Activated T-helper 1 cell treated with anti-CD3 and anti-CD28 coated beads, Interleukin-12 subunit alpha, Interleukin-12 subunit beta, Interleukin-2, Interleukin-4 antibody, amounts not matched to agents 30 ng/mL and 10 ng/mL and 1 ng/mL, durations not matched to agents 14 hours and 24 hours and 36 hours (primary cell): ENCODE results near the gene CDH23. TPM values are rescaled to one million over a fixed set of nuclear protein-coding genes. Genes with fewer than 3 reads are reported as not detected.

Source experiments
- DNase-seq: peaks from one replicate; pipeline ENCODE4 v3.0.0; 2021; ENCODE audit warnings: low spot score
- H3K27ac Mint-ChIP-seq: one replicate; pipeline ENCODE4 v1.8.0; 2021; ENCODE audit warnings: mild to moderate bottlenecking, mixed read lengths
- H3K27me3 Mint-ChIP-seq: one replicate; pipeline ENCODE4 v1.8.0; 2022; ENCODE audit warnings: mild to moderate bottlenecking, moderate library complexity, mixed read lengths; ENCODE audit not compliant: insufficient read depth
- H3K36me3 Mint-ChIP-seq: one replicate; pipeline ENCODE4 v1.8.0; 2021; ENCODE audit warnings: low read depth, mixed read lengths
- H3K4me1 Mint-ChIP-seq: one replicate; pipeline ENCODE4 v1.8.0; 2021; ENCODE audit warnings: low read depth, mixed read lengths
- H3K4me3 Mint-ChIP-seq: one replicate; pipeline ENCODE4 v1.8.0; 2021; ENCODE audit warnings: mild to moderate bottlenecking, moderate library complexity, mixed read lengths
- H3K9me3 Mint-ChIP-seq: one replicate; pipeline ENCODE4 v1.8.0; 2021; ENCODE audit warnings: mixed read lengths
- intact Hi-C: fragments of 100-400 bp; cut with micrococcal nuclease; formaldehyde crosslinking; loops from one replicate; pipeline ENCODE4 v1.15.1; 2024
- total RNA-seq: library from RNA; stranded (reverse); gene quantifications from 2 replicates; pipeline ENCODE4 v1.2.3, GENCODE V29; 2022

CDH23 gene
- total RNA-seq, 1 donor from 2014 or later: 0.57 TPM

GRCh38 chr10:71423901-71424300 is 27.2 kb downstream of the CDH23 start:
- peaks cover 3% of the 10 kb centered on the region for H3K27me3 Mint-ChIP-seq
- intact Hi-C loops: no loop called here
- H3K4me3 Mint-ChIP-seq: no peak overlapping the region
- H3K36me3 Mint-ChIP-seq: no peaks in the 10 kb centered on the region
- H3K27ac Mint-ChIP-seq: no peak overlapping the region
- H3K4me1 Mint-ChIP-seq: no peaks in the 10 kb centered on the region
- DNase-seq: no peak
- H3K9me3 Mint-ChIP-seq: no peaks in the 10 kb centered on the region

DNA sequence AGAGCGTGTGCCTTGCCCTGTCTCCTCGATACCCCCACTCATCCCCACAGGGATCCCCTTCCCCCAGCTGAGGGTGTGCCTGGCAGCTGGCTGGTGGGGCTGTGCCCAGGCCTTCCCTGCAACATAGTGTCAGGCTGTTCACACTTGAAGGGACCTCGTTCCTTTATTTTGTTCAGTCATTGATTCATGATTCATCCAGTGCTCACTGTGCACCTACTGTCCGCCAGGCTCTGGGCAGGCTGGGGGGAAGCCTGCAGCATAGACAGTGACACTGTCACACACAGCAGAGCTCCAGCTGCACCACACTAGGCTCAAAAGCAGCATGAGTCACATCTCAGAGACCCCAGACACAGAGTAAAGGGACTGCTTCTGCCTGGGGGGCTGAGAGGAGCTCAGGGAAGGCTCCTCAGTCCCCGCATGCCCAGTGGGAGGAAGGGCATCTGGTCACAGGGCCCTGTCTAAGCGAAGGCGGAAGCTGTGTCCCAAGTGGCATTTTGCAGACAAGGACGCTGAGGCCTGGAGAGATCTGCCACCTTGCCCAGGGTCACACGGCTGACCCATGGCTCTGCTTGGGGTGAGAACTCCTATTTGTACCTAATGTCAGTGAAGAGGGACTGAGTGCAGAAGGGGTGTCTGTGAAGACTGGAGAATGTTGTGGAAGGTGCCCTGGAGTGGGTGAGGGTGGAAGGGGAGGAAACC is 27.9 kb downstream of the CDH23 start:
- Mint-ChIP-seq H3K4me1 (no peaks in the 10 kb centered on the region), H3K4me3 (no peak overlapping the region), H3K27me3 (peaks cover 3% of the 10 kb centered on the region), H3K36me3 (no peaks in the 10 kb centered on the region), H3K9me3 (no peaks in the 10 kb centered on the region), H3K27ac (no peak overlapping the region)
- no peak for DNase-seq
- intact Hi-C loops: no loop called here

DNA sequence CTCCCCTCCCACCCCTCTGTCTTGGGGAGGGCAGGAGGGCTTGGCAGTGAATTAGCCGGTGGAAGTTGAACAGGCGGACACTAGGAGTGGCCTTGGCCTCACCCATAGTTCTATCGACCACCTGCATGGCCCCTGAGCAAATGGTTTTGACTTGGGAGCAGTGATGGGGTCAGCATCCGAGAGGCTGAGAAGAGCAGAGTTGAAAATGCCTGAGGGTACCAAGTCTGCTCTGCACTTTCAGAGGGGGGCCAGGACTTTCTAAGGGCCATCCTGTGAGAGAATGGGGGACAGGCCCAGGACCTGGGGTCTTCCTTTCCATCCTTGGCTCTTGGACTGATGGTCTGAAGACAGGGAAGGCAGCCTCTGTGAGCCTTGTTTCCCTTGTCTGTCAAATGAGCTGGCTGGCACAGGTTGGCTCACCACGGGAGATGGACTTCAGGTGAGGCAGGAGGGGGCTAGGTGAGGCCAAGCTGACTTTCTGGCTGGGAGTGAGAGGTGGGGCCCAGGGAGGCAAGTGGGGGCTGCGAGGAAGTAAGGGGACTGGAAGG is 29.4 kb downstream of the CDH23 start:
- intact Hi-C loops: no loop called here
- no peaks in the 10 kb centered on the region for H3K36me3 Mint-ChIP-seq
- no peak for DNase-seq
- no peaks in the 10 kb centered on the region for H3K4me1 Mint-ChIP-seq
- no peaks in the 10 kb centered on the region for H3K9me3 Mint-ChIP-seq
- H3K27ac Mint-ChIP-seq: no peak overlapping the region
- peaks cover 5% of the 10 kb centered on the region for H3K27me3 Mint-ChIP-seq
- H3K4me3 Mint-ChIP-seq: no peak overlapping the region

DNA sequence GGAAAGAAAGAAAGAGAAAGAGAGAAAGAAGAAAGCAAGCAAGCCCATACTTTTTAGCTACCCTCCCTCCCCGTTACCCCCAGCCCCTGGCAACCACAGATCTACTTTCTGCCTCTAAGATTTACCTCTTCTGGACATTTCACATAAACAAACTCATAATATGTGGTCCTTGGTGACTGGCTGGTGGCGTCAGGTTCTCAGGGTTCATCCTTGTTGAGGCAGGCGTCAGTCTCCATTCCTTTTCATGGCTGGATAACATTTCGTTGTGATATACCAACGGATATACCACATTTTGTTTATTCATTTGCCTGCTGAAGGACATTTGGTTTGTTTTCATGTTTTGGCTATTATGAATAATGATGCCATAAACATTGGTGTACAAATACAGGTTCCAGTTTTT is 30.5 kb downstream of the CDH23 start:
- intact Hi-C loops: no loop called here
- no peaks in the 10 kb centered on the region for H3K36me3 Mint-ChIP-seq
- H3K27me3 Mint-ChIP-seq: peaks cover 5% of the 10 kb centered on the region
- DNase-seq: no peak
- H3K4me1 Mint-ChIP-seq: no peaks in the 10 kb centered on the region
- no peak overlapping the region for H3K27ac Mint-ChIP-seq
- H3K4me3 Mint-ChIP-seq: no peak overlapping the region
- H3K9me3 Mint-ChIP-seq: no peaks in the 10 kb centered on the region

GRCh38 chr10:71429304-71429703 is 32.6 kb downstream of the CDH23 start:
- intact Hi-C loops: no loop called here
- peaks cover 5% of the 10 kb centered on the region for H3K27me3 Mint-ChIP-seq
- H3K36me3 Mint-ChIP-seq: no peaks in the 10 kb centered on the region
- no peak overlapping the region for H3K4me3 Mint-ChIP-seq
- DNase-seq: no peak
- no peak overlapping the region for H3K27ac Mint-ChIP-seq
- H3K4me1 Mint-ChIP-seq: no peaks in the 10 kb centered on the region
- H3K9me3 Mint-ChIP-seq: no peaks in the 10 kb centered on the region

- Mint-ChIP-seq H3K27me3 (peaks cover 5% of the 10 kb centered on the region), H3K4me1 (no peaks in the 10 kb centered on the region), H3K36me3 (no peaks in the 10 kb centered on the region)
Observed at GRCh38 chr10:71429929-71430328, 33.2 kb downstream of the CDH23 start.

GRCh38 chr10:71431239-71432100 is 34.8 kb downstream of the CDH23 start:
- Mint-ChIP-seq H3K27ac (no peak overlapping the region), H3K27me3 (peaks cover 4% of the 10 kb centered on the region), H3K4me3 (no peak overlapping the region), H3K36me3 (no peaks in the 10 kb centered on the region), H3K9me3 (no peaks in the 10 kb centered on the region), H3K4me1 (no peaks in the 10 kb centered on the region)
- intact Hi-C loops: no loop called here
- no peak for DNase-seq

More at GRCh38 chr10:71429929-71430328, 33.2 kb downstream of the CDH23 start:
- DNase-seq: no peak
- H3K9me3 Mint-ChIP-seq: no peaks in the 10 kb centered on the region
- H3K4me3 Mint-ChIP-seq: no peak overlapping the region
- H3K27ac Mint-ChIP-seq: no peak overlapping the region
- intact Hi-C loops: no loop called here

DNA sequence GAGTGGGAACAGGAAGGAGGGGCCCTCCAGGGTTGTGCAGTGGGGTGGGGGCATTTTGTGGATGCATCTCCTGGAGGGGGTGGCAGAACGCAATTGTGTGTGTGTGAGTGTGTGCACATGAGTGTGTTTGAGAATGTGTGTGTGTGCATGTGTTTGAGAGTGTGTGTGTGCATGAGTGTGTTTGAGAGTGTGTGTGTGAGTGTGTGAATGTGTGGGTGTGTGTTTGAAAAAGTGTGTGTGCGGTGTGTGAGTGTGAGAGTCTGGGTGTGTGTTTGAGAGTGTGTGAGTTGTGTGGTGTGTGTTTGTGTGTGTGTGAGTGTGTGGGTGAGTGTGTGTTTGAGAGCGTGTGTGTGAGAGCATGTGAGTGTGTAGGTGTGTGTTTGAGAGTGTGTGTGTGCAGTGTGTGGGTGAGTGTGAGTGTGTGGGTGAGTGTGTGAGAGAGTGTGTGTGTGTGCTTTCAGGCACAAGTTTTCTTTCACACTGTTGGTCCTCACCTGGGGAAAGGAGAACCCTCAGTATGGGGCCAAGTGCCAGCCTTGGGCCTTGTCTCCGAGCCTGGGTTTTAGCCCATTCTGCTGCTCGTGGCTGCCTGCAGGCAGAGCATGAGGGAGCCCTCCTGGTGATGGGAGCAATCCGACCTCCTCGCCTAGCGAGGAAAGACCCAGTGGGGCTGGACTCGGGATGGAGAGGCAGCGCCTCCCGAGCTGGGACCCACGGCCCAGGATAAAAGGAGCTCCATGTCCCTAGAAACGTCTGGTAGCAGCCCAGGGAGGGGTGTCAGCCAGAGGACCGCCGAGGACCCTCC is 35.6 kb downstream of the CDH23 start:
- no peak overlapping the region for H3K4me3 Mint-ChIP-seq
- DNase-seq: no peak
- no peaks in the 10 kb centered on the region for H3K9me3 Mint-ChIP-seq
- H3K27me3 Mint-ChIP-seq: peaks cover 4% of the 10 kb centered on the region
- no peak overlapping the region for H3K27ac Mint-ChIP-seq
- intact Hi-C loops: no loop called here
- H3K36me3 Mint-ChIP-seq: no peaks in the 10 kb centered on the region
- no peaks in the 10 kb centered on the region for H3K4me1 Mint-ChIP-seq

DNA sequence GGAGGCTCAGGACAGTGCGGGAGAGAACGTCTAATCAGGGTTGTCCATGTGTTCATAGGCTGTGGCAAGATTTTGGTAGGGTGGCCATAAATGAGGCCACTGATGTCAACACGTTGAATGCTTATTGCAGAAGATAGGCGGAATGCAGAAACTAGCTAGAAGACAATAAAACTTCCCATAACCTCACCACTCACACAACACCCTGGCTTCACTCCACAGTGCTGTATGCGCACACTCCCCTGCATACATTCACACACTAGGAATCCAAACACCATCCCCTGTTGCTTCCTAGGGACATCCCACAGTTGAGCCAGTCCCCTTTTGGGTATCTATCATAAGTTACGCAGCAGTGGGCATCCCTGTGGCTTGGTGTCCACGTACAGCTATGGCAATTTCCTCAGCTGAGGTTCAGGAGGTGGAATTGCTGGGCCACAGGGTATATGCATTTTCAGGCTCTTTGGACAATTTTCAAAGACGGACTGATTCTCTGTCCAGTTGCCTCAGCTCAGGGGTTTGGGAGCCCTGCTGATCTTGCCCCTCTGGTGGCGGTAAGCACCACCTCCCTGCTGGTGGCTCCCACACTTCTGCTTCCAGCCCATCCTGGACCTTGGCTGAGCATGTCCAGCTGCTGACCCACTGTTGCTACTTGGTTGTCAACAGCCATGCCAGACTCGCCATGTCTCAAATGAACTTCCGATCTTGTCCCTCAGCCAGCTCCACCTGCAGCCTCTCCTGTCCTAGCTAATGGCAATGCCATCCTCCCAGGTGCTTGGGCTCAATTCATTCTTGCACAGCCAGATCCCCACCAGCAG is 36.4 kb downstream of the CDH23 start:
- DNase-seq: no peak
- H3K4me1 Mint-ChIP-seq: no peaks in the 10 kb centered on the region

GRCh38 chr10:71433768-71434744 is 37.3 kb downstream of the CDH23 start:
- no peak overlapping the region for H3K4me3 Mint-ChIP-seq
- intact Hi-C loops: no loop called here
- no peaks in the 10 kb centered on the region for H3K36me3 Mint-ChIP-seq
- H3K4me1 Mint-ChIP-seq: no peaks in the 10 kb centered on the region
- H3K27ac Mint-ChIP-seq: no peak overlapping the region
- H3K27me3 Mint-ChIP-seq: peaks cover 3% of the 10 kb centered on the region
- no peak for DNase-seq
- no peaks in the 10 kb centered on the region for H3K9me3 Mint-ChIP-seq

More for the DNA sequence above, 36.4 kb downstream of the CDH23 start:
- H3K9me3 Mint-ChIP-seq: no peaks in the 10 kb centered on the region
- H3K36me3 Mint-ChIP-seq: no peaks in the 10 kb centered on the region
- intact Hi-C loops: no loop called here
- H3K4me3 Mint-ChIP-seq: no peak overlapping the region
- no peak overlapping the region for H3K27ac Mint-ChIP-seq
- peaks cover 2% of the 10 kb centered on the region for H3K27me3 Mint-ChIP-seq

DNA sequence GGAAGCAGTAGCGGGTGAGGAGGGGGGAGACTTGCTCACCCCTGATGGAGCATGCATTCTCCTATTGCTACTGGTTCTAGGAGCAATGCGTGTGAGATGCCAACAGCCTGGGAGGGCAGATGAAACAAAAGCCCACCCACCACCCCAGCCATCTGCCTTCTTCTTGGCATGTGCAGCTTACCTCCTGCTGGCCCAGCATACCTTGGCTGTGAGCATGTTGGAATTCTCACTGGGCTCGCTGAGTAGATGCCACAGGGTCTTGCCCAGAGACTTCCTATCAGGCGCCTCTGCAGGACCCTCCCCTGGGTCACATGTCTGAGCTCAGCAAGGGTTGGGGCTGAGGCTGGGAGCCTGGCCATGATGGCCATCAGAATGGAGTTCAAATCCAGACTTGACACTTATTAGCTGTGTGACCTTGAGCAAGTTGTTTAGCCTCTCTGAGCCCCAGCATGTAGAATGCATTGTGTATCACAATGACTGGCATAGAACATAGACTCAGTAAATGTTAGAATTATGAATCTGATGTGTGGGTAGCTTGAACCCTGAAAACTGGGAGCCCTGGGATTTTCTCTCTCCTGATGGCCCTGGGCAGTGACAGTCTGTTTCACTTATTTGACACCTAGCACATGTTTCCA is 38.2 kb downstream of the CDH23 start:
- Mint-ChIP-seq H3K4me3 (no peak overlapping the region), H3K27ac (no peak overlapping the region), H3K4me1 (no peaks in the 10 kb centered on the region), H3K27me3 (peaks cover 3% of the 10 kb centered on the region), H3K9me3 (no peaks in the 10 kb centered on the region), H3K36me3 (no peaks in the 10 kb centered on the region)
- DNase-seq: no peak
- intact Hi-C loops: no loop called here
